Lower leg skin (tissue), 3 donors: ENCODE results near the gene MED10.

Experiments used
- CTCF ChIP-seq, 3 donors: fragments of 450-650 bp; IDR thresholded peaks; one replicate each; pipeline ENCODE4 v1.5.1; 2016; ENCODE audit warnings: antibody characterized with exemption in 3 of 3, mild to moderate bottlenecking in 3 of 3, moderate library complexity in 2 of 3
- POLR2A ChIP-seq, 2 donors: fragments of 450-650 bp; IDR thresholded peaks; one replicate each; pipeline ENCODE4 v1.6.1; 2016 to 2017; ENCODE audit warnings: antibody characterized with exemption in 2 of 2, mild to moderate bottlenecking in 1 of 2, moderate library complexity in 1 of 2

GRCh38 chr5:6399980-6400910 lies 21.9 kb upstream of the MED10 start:
- TF ChIP-seq CTCF (IDR thresholded peaks at IDR 0.05) (no peak), POLR2A (IDR thresholded peaks at IDR 0.05) (no peak)
